SK-N-MC (cell line): ENCODE results near the gene SMURF1.

ENCODE experiments used
- EZH2 ChIP-seq: fragments of 200-600 bp; sonication (generic); IDR thresholded peaks from one replicate; pipeline ENCODE4 v1.6.1; 2017; ENCODE audit warnings: antibody characterized with exemption
- POLR2AphosphoS5 ChIP-seq: IDR thresholded peaks from 2 replicates; pipeline ENCODE4 v1.6.1; 2012; ENCODE audit warnings: mild to moderate bottlenecking, low read depth, low read length, borderline replicate concordance

DNA sequence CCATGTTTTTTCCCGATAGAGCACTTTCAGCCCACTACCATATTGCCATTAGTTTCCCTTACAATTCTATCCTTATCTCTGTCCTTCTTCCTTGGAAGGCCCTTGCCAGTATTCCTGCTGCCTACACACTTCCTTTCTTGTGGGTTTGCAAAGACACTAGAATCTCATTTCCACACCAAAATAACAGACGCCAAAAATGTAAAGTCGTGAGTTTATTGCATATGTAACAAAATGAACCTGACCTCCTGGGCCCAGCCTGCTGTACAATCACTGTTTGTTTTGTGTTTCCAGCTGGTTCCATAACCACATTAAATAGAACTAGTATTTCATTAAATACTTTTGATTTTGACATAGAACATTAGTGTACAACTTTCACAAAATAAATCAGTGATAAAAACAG lies 116.7 kb downstream of the SMURF1 start:
- TF ChIP-seq POLR2AphosphoS5: no peak
- TF ChIP-seq EZH2: no peak
